HepG2 (cell line): Measurements from ENCODE around the gene RHOT2. TPM values are rescaled to one million over a fixed set of nuclear protein-coding genes. Genes with fewer than 3 reads are reported as not detected.

Experiments used
- AGO1 ChIP-seq: fragments of 200-400 bp; formaldehyde crosslinking; IDR thresholded peaks from 2 replicates; pipeline ENCODE4 v1.6.1; 2017; ENCODE audit warnings: mild to moderate bottlenecking, low read depth, low read length, moderate library complexity; ENCODE audit not compliant: poor library complexity, severe bottlenecking
- ASH2L ChIP-seq: fragments of 300-600, 200-600 bp; sonication (generic); IDR thresholded peaks from 2 replicates; pipeline ENCODE4 v1.7.0; 2017; ENCODE audit warnings: low read depth, mild to moderate bottlenecking, moderate library complexity, mixed read lengths, low read length; ENCODE audit not compliant: insufficient read length
- CENPX ChIP-seq: sonication (generic); formaldehyde crosslinking; IDR thresholded peaks from 2 replicates; pipeline ENCODE4 v1.9.0; 2021; ENCODE audit warnings: mild to moderate bottlenecking, missing genetic modification reagents, moderate library complexity
- DMAP1 ChIP-seq: IDR thresholded peaks from 2 replicates; pipeline ENCODE4 v1.6.1; 2016
- DMTF1 ChIP-seq: sonication (generic); formaldehyde crosslinking; IDR thresholded peaks from 2 replicates; pipeline ENCODE4 v1.4.0; 2020; ENCODE audit warnings: mild to moderate bottlenecking, missing genetic modification reagents
- DR1 ChIP-seq: sonication (generic); formaldehyde crosslinking; IDR thresholded peaks from 2 replicates; pipeline ENCODE4 v1.8.0; 2021; ENCODE audit warnings: mild to moderate bottlenecking, missing genetic modification reagents, inconsistent platforms
- ELF3 ChIP-seq: IDR thresholded peaks from 2 replicates; pipeline ENCODE4 v1.6.1; 2016; ENCODE audit warnings: missing genetic modification reagents, missing compliant biosample characterization
- ETV5 ChIP-seq: IDR thresholded peaks from 2 replicates; pipeline ENCODE4 v1.6.1; 2018; ENCODE audit warnings: missing biosample characterization, missing genetic modification reagents, inconsistent platforms, borderline replicate concordance
- FOSL1 ChIP-seq: sonication (generic); formaldehyde crosslinking; IDR thresholded peaks from 2 replicates; pipeline ENCODE4 v1.9.0; 2021; ENCODE audit warnings: missing genetic modification reagents, borderline replicate concordance
- GTF2F1 ChIP-seq: fragments of 150-350 bp; IDR thresholded peaks from 2 replicates; pipeline ENCODE4 v1.6.1; 2014; ENCODE audit warnings: low read length
- HDAC6 ChIP-seq: fragments of 200-600 bp; sonication (generic); IDR thresholded peaks from 2 replicates; pipeline ENCODE4 v1.7.0; 2017; ENCODE audit warnings: mild to moderate bottlenecking, antibody characterized with exemption, low read length, low read depth
- KLF16 ChIP-seq, 2 experiments: sonication (generic) in 1 of 2; formaldehyde crosslinking in 1 of 2; IDR thresholded peaks; 2 replicates each; pipeline versions ENCODE4 v1.6.1 to v1.8.0; 2016 to 2023; ENCODE audit warnings: missing genetic modification reagents in 2 of 2, missing compliant biosample characterization in 1 of 2
- MLX ChIP-seq: IDR thresholded peaks from 2 replicates; pipeline ENCODE4 v1.6.1; 2016
- MYPOP ChIP-seq: sonication (generic); formaldehyde crosslinking; IDR thresholded peaks from 2 replicates; pipeline ENCODE4 v1.8.1; 2023; ENCODE audit warnings: mild to moderate bottlenecking, moderate library complexity, missing genetic modification reagents
- NR0B2 ChIP-seq: sonication (generic); formaldehyde crosslinking; IDR thresholded peaks from 2 replicates; pipeline ENCODE4 v1.4.0; 2020; ENCODE audit warnings: mild to moderate bottlenecking, missing genetic modification reagents
- NR2F2 ChIP-seq: IDR thresholded peaks from 2 replicates; pipeline ENCODE4 v1.6.1; 2012; ENCODE audit warnings: low read depth, inconsistent platforms, borderline replicate concordance
- NR2F6 ChIP-seq, 2 experiments: IDR thresholded peaks; 2 replicates each; pipeline ENCODE4 v1.6.1; 2016; ENCODE audit warnings: antibody characterized with exemption in 1 of 2, mild to moderate bottlenecking in 1 of 2
- POLR2G ChIP-seq: fragments of 200-400 bp; formaldehyde crosslinking; IDR thresholded peaks from 2 replicates; pipeline ENCODE4 v1.6.1; 2018; ENCODE audit warnings: mild to moderate bottlenecking, low read depth, low read length, moderate library complexity
- PRMT3 ChIP-seq: sonication (generic); formaldehyde crosslinking; IDR thresholded peaks from 2 replicates; pipeline ENCODE4 v1.8.1; 2022; ENCODE audit warnings: low read depth, mild to moderate bottlenecking, moderate library complexity, missing genetic modification reagents, borderline replicate concordance
- RFXANK ChIP-seq: IDR thresholded peaks from 2 replicates; pipeline ENCODE4 v1.6.1; 2016
- SAP130 ChIP-seq: IDR thresholded peaks from 2 replicates; pipeline ENCODE4 v1.6.1; 2016; ENCODE audit warnings: low read depth
- SP2 ChIP-seq: sonication (generic); formaldehyde crosslinking; IDR thresholded peaks from 2 replicates; pipeline ENCODE4 v1.5.1; 2020; ENCODE audit warnings: mild to moderate bottlenecking, missing genetic modification reagents
- TARDBP ChIP-seq: sonication (generic); formaldehyde crosslinking; IDR thresholded peaks from 2 replicates; pipeline ENCODE4 v1.8.0; 2022; ENCODE audit warnings: mild to moderate bottlenecking, missing genetic modification reagents
- ZFP36 ChIP-seq: fragments of 150-350 bp; IDR thresholded peaks from 2 replicates; pipeline ENCODE4 v1.6.1; 2018; ENCODE audit warnings: borderline replicate concordance, low read length, low read depth; ENCODE audit not compliant: partially characterized antibody
- ZNF224 ChIP-seq: sonication (generic); formaldehyde crosslinking; IDR thresholded peaks from 2 replicates; pipeline ENCODE4 v1.5.0; 2020; ENCODE audit warnings: mild to moderate bottlenecking, missing genetic modification reagents
- ZNF547 ChIP-seq: sonication (generic); formaldehyde crosslinking; IDR thresholded peaks from 2 replicates; pipeline ENCODE4 v1.5.1; 2020; ENCODE audit warnings: mild to moderate bottlenecking, missing genetic modification reagents
- polyA plus RNA-seq, 8 experiments: library from polyadenylated mRNA; depleted of rRNA in 3 of 8; stranded (reverse) in 7 of 8; unstranded in 1 of 8; fragments of >200 nt; fragmentation: Illumina TruSeq in 4 of 8; extraction: Trizol in 4 of 8; gene quantifications; 2 replicates each; pipeline versions ENCODE4 v1.2.1 to v1.2.3, GENCODE V29; 2011 to 2016; ENCODE audit warnings: low read depth in 4 of 8, missing spikeins in 1 of 8, mixed read lengths in 1 of 8; ENCODE audit not compliant: insufficient read depth in 1 of 8
- total RNA-seq, 5 experiments: library from RNA; depleted of rRNA; stranded (reverse); fragments of >200 nt; fragmentation: Illumina TruSeq; extraction: Trizol; gene quantifications; 2 replicates each; pipeline ENCODE4 v1.2.3, GENCODE V29; 2016; ENCODE audit warnings: low read depth in 1 of 5

RHOT2 gene
- total and polyA plus RNA-seq, 2 of the 13 experiments (the other 11 are each of a cell fraction or from before 2014, with no cell fraction given) = 63.6 to 76.9 TPM

GRCh38 chr16:629833-630248 lies 38.1 kb upstream of the RHOT2 start (continued):
- TF ChIP-seq ETV5 (CRISPR knock-in tag) = peak; percentile 15; the same call in 1 of the 2 replicates
- peak; percentile 45; the same call in 1 of the 2 replicates for TF ChIP-seq NR2F2
- 0 out of 2 replicates have a peak, but pooled peaks have one; percentile 10 for TF ChIP-seq TARDBP (CRISPR knock-in tag)
- peak; percentile 47 for TF ChIP-seq POLR2G
- peak; percentile 9; the same call in 1 of the 2 replicates for TF ChIP-seq SAP130
- 0 out of 2 replicates have a peak, but pooled peaks have one; percentile 30 for TF ChIP-seq DMAP1
- no peak for TF ChIP-seq CENPX
- no peak for TF ChIP-seq ELF3 (CRISPR knock-in tag)
- no peak for TF ChIP-seq RFXANK (CRISPR knock-in tag)
- TF ChIP-seq NR2F6 (IDR thresholded peaks at IDR 0.05) = peak; percentile 87
- peak; percentile 55 for TF ChIP-seq NR2F6 (CRISPR knock-in tag; IDR thresholded peaks at IDR 0.05)
- TF ChIP-seq HDAC6 = no peak
- TF ChIP-seq ZNF547 (CRISPR knock-in tag) = 0 out of 2 replicates have a peak, but pooled peaks have one; percentile 31
- TF ChIP-seq ZNF224 (CRISPR knock-in tag) = no peak
- no peak; the same call in 1 of the 2 replicates for TF ChIP-seq SP2 (CRISPR knock-in tag)
- no peak for TF ChIP-seq PRMT3 (CRISPR knock-in tag)
- TF ChIP-seq DR1 (CRISPR knock-in tag) = no peak
- TF ChIP-seq AGO1 = peak; percentile 73
- peak; percentile 2 for TF ChIP-seq ASH2L
- TF ChIP-seq GTF2F1 = no peak
- TF ChIP-seq MLX (CRISPR knock-in tag) = no peak
- TF ChIP-seq DMTF1 (CRISPR knock-in tag) = no peak
- no peak for TF ChIP-seq NR0B2 (CRISPR knock-in tag)
- no peak for TF ChIP-seq ZFP36
- no peak for TF ChIP-seq FOSL1 (CRISPR knock-in tag)
- TF ChIP-seq MYPOP (CRISPR knock-in tag) = 0 out of 2 replicates have a peak, but pooled peaks have one; percentile 25
- TF ChIP-seq KLF16 (CRISPR knock-in tag; IDR thresholded peaks at IDR 0.05) = 0 out of 4 replicates have a peak, but pooled peaks of 1 of the 2 experiments have one; percentile 13
